Stimulated activated naive CD8-positive, alpha-beta T cell treated with anti-CD3 and anti-CD28 coated beads, Interleukin-15, amount 100 ng/mL, for 72 hours (primary cell): ENCODE results near the gene C1orf216.

Experiments used
- ATAC-seq: fragments of 150-1000 bp; cut with Tn5 transposase; 2 replicates; pipeline ENCODE4 v1.10.0; 2021; ENCODE audit warnings: mild to moderate bottlenecking, moderate library complexity
- DNase-seq, 2 donors: peaks; one replicate each; pipeline ENCODE4 v3.0.0; 2021 to 2022
- H3K27ac Mint-ChIP-seq, 2 donors: one replicate each; pipeline ENCODE4 v1.8.0; 2022; ENCODE audit warnings: mild to moderate bottlenecking in 2 of 2, mixed read lengths in 2 of 2, moderate library complexity in 2 of 2
- H3K27me3 Mint-ChIP-seq: one replicate; pipeline ENCODE4 v1.8.0; 2022; ENCODE audit warnings: mixed read lengths
- H3K4me1 Mint-ChIP-seq: one replicate; pipeline ENCODE4 v1.8.0; 2022; ENCODE audit warnings: mild to moderate bottlenecking, mixed read lengths
- H3K4me3 Mint-ChIP-seq, 2 donors: one replicate each; pipeline ENCODE4 v1.8.0; 2022; ENCODE audit warnings: mild to moderate bottlenecking in 2 of 2, mixed read lengths in 2 of 2, moderate library complexity in 1 of 2
- H3K9me3 Mint-ChIP-seq, 2 donors: one replicate each; pipeline ENCODE4 v1.8.0; 2022; ENCODE audit warnings: mixed read lengths in 2 of 2

The C1orf216 gene

GRCh38 chr1:35718492-35719336, at the start of gene C1orf216:
Gene C1orf216, minus strand, starts transcription at chr1:35718884. Its CDS starts 2,563 bp downstream, at chr1:35716321.
- Mint-ChIP-seq H3K9me3 (no peaks in the 10 kb centered on the region), H3K27me3 (no peaks in the 10 kb centered on the region), H3K27ac (peak within 1 kb of the TSS; percentile 95 to 98), H3K4me3 (peak within 1 kb of the TSS; percentile 76 to 96), H3K4me1 (peaks cover 46% of the 10 kb centered on the region)
- ATAC-seq (peak; percentile 85), DNase-seq (peak; percentile 68 to 79)

- no peaks in the 10 kb centered on the region for H3K27me3 Mint-ChIP-seq
- no peaks in the 10 kb centered on the region for H3K9me3 Mint-ChIP-seq
- no peak overlapping the region for H3K4me3 Mint-ChIP-seq
These were observed 45.6 kb upstream of the C1orf216 start for GRCh38 chr1:35764283-35764682.

GRCh38 chr1:35763201-35763600, 44.5 kb upstream of the C1orf216 start:
- ATAC-seq, result no peak
- no peak overlapping the region for H3K27ac Mint-ChIP-seq
- no peak overlapping the region for H3K4me3 Mint-ChIP-seq
- no peak for DNase-seq
- no peaks in the 10 kb centered on the region for H3K27me3 Mint-ChIP-seq
- peaks cover 8% of the 10 kb centered on the region for H3K4me1 Mint-ChIP-seq
- H3K9me3 Mint-ChIP-seq, result no peaks in the 10 kb centered on the region

More at GRCh38 chr1:35764283-35764682, 45.6 kb upstream of the C1orf216 start:
- Mint-ChIP-seq H3K4me1 (peaks cover 13% of the 10 kb centered on the region), H3K27ac (no peak overlapping the region)
- ATAC-seq, result no peak
- DNase-seq, result no peak

- Mint-ChIP-seq H3K4me3 (no peak overlapping the region), H3K27me3 (no peaks in the 10 kb centered on the region), H3K9me3 (no peaks in the 10 kb centered on the region), H3K4me1 (peaks cover 8% of the 10 kb centered on the region), H3K27ac (no peak overlapping the region)
- ATAC-seq, result no peak
- DNase-seq, result no peak
These were observed 43.5 kb upstream of the C1orf216 start for GRCh38 chr1:35762141-35762540.

- ATAC-seq, result no peak
- Mint-ChIP-seq H3K4me3 (no peak overlapping the region), H3K9me3 (no peaks in the 10 kb centered on the region), H3K4me1 (no peaks in the 10 kb centered on the region), H3K27ac (no peak overlapping the region), H3K27me3 (no peaks in the 10 kb centered on the region)
- DNase-seq, result no peak
These were observed 37.4 kb upstream of the C1orf216 start for GRCh38 chr1:35756064-35756463.

GRCh38 chr1:35753626-35754260, 35.1 kb upstream of the C1orf216 start:
- H3K9me3 Mint-ChIP-seq, result no peaks in the 10 kb centered on the region
- H3K27ac Mint-ChIP-seq, result no peak overlapping the region
- no peak for ATAC-seq
- no peak overlapping the region for H3K4me3 Mint-ChIP-seq
- H3K27me3 Mint-ChIP-seq, result no peaks in the 10 kb centered on the region
- no peaks in the 10 kb centered on the region for H3K4me1 Mint-ChIP-seq
- no peak for DNase-seq

GRCh38 chr1:35748326-35748725, 29.6 kb upstream of the C1orf216 start:
- Mint-ChIP-seq H3K4me3 (no peak overlapping the region), H3K4me1 (no peaks in the 10 kb centered on the region), H3K9me3 (no peaks in the 10 kb centered on the region), H3K27me3 (no peaks in the 10 kb centered on the region), H3K27ac (no peak overlapping the region)
- DNase-seq, result no peak
- no peak for ATAC-seq

- Mint-ChIP-seq H3K9me3 (no peaks in the 10 kb centered on the region), H3K27ac (no peak overlapping the region), H3K27me3 (no peaks in the 10 kb centered on the region), H3K4me3 (no peak overlapping the region), H3K4me1 (no peaks in the 10 kb centered on the region)
- ATAC-seq (no peak), DNase-seq (no peak)
These were observed 26.5 kb upstream of the C1orf216 start for GRCh38 chr1:35745124-35745730.

- H3K27me3 Mint-ChIP-seq, result no peaks in the 10 kb centered on the region
- no peak for ATAC-seq
- H3K4me1 Mint-ChIP-seq, result peaks cover 6% of the 10 kb centered on the region
- no peak overlapping the region for H3K4me3 Mint-ChIP-seq
- no peak for DNase-seq
- no peaks in the 10 kb centered on the region for H3K9me3 Mint-ChIP-seq
- no peak overlapping the region for H3K27ac Mint-ChIP-seq
These were observed 18.4 kb upstream of the C1orf216 start for GRCh38 chr1:35737120-35737519.

GRCh38 chr1:35727434-35728040, 8.9 kb upstream of the C1orf216 start:
- H3K9me3 Mint-ChIP-seq, result no peaks in the 10 kb centered on the region
- no peak overlapping the region for H3K4me3 Mint-ChIP-seq
- no peak overlapping the region for H3K27ac Mint-ChIP-seq
- no peaks in the 10 kb centered on the region for H3K27me3 Mint-ChIP-seq
- ATAC-seq (no peak), DNase-seq (no peak)
- peaks cover 5% of the 10 kb centered on the region for H3K4me1 Mint-ChIP-seq

- H3K9me3 Mint-ChIP-seq, result no peaks in the 10 kb centered on the region
- H3K27ac Mint-ChIP-seq, result no peak overlapping the region
- H3K4me1 Mint-ChIP-seq, result peaks cover 5% of the 10 kb centered on the region
- ATAC-seq (peak; percentile 83), DNase-seq (peak; percentile 42 to 48)
- H3K27me3 Mint-ChIP-seq, result no peaks in the 10 kb centered on the region
- H3K4me3 Mint-ChIP-seq, result no peak overlapping the region
These were observed 8.1 kb upstream of the C1orf216 start for GRCh38 chr1:35726450-35727433.

GRCh38 chr1:35725596-35725995, 6.9 kb upstream of the C1orf216 start:
- no peak overlapping the region for H3K27ac Mint-ChIP-seq
- no peak for DNase-seq
- H3K4me1 Mint-ChIP-seq, result peaks cover 5% of the 10 kb centered on the region
- no peak for ATAC-seq
- H3K27me3 Mint-ChIP-seq, result no peaks in the 10 kb centered on the region
- H3K9me3 Mint-ChIP-seq, result no peaks in the 10 kb centered on the region
- no peak overlapping the region for H3K4me3 Mint-ChIP-seq

GRCh38 chr1:35717911-35718476, 690 bp downstream of the C1orf216 start:
- DNase-seq (no peak), ATAC-seq (no peak)
- Mint-ChIP-seq H3K9me3 (no peaks in the 10 kb centered on the region), H3K4me3 (peak overlapping the region; percentile 76 to 85), H3K4me1 (peaks cover 46% of the 10 kb centered on the region), H3K27me3 (no peaks in the 10 kb centered on the region), H3K27ac (peak overlapping the region; percentile 23 to 72)

GRCh38 chr1:35715568-35716002, 3.1 kb downstream of the C1orf216 start:
- Mint-ChIP-seq H3K9me3 (no peaks in the 10 kb centered on the region), H3K4me1 (peaks cover 46% of the 10 kb centered on the region), H3K4me3 (peak overlapping the region; percentile 66 to 67), H3K27me3 (no peaks in the 10 kb centered on the region), H3K27ac (no peak overlapping the region)
- peak; percentile 71 for ATAC-seq
- DNase-seq, result peak; percentile 72 to 79
